Peyer's patch (tissue), 4 donors: ENCODE measurements around the gene PCDHA1.

Source experiments
- CTCF ChIP-seq, 6 experiments: fragments of 450-650 bp in 4 of 6; fragments of 200-600 bp in 2 of 6; sonication (generic) in 1 of 6; IDR thresholded peaks; one replicate each; pipeline ENCODE4 v1.5.1; 2017 to 2019; ENCODE audit warnings: antibody characterized with exemption in 6 of 6, mild to moderate bottlenecking in 3 of 6, moderate library complexity in 1 of 6
- POLR2A ChIP-seq, 2 donors: fragments of 450-650 bp; IDR thresholded peaks; one replicate each; pipeline ENCODE4 v1.5.1; 2017; ENCODE audit warnings: antibody characterized with exemption in 2 of 2, mild to moderate bottlenecking in 2 of 2, moderate library complexity in 2 of 2

- TF ChIP-seq POLR2A (IDR thresholded peaks at IDR 0.05) (no peak), CTCF (IDR thresholded peaks at IDR 0.05) (no peak)
These were observed 191.1 kb downstream of the PCDHA1 start for GRCh38 chr5:140977003-140977402.
